SHP77 (cell line): ENCODE results near the gene WASL.

Source experiments
- DNase-seq, 2 experiments: peaks; one replicate each; lab custom pipeline; 2025; lab: John Stamatoyannopoulos, UW

WASL gene

DNA sequence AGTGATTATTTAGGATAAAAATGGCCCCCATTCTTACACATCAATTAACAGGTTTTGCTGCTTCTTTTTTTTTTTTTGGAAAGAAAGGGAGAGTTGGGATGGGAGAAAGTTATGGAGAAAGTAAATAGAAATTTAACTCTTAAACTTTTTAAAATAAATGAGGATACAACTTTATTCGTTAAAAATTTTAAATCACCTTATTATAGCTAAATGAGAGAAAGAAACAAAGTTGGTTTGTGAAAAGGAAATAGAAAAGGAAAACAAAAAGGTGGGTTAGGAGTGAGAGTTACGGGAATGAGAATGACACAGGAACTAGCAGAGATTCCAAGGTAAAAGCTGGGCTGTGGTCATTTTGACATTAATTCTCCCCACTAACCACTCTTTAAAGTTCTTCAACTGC, 58.3 kb downstream of the WASL start:
- DNase-seq, result no peak

DNA sequence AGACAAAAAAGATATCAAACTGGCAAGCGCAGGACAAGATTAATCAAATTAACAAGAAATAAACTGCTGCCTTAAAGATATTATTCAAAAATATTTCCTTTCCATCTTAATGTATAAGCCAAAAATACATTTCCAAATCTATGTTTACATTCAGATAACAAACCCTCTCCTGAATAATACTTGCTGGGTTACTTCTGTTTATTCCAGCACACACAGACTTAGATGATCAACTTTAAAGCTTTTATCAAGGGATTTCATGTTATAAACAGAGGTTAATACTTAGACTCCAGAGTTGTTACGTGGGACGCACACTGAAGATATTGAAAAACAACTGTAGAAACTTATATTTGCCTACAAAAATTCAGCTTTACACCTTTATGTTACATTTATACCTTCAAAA, 59.6 kb downstream of the WASL start:
- DNase-seq, result no peak

GRCh38 chr7:123687727-123688126, 61.1 kb downstream of the WASL start:
- no peak for DNase-seq

- DNase-seq, result no peak
Measured at GRCh38 chr7:123687161-123687560, 61.6 kb downstream of the WASL start.

DNA sequence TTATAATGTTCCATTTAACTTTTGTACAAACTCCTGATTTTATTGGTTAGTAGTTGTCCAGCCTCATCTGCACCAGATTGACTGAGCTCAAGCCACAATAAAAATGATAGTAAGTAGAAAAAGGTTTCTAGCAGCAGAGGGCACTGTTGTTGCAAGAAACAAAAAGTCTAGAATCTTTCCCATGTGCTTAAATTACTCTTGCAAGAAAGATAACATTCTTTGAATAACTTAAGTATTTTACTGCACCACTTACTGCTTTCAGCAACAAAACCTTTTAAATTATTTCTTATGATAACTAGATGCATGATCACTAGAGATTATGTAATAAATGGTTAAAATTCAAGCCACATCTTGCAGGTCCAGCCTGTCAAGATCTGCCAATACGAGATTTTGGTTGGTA, 66.1 kb downstream of the WASL start:
- peak in 1 of 2 experiments; percentile 28 for DNase-seq

- DNase-seq, result no peak
Measured at GRCh38 chr7:123681561-123681960, 67.2 kb downstream of the WASL start.

- no peak for DNase-seq
Measured at GRCh38 chr7:123680580-123680979, 68.2 kb downstream of the WASL start.

DNA sequence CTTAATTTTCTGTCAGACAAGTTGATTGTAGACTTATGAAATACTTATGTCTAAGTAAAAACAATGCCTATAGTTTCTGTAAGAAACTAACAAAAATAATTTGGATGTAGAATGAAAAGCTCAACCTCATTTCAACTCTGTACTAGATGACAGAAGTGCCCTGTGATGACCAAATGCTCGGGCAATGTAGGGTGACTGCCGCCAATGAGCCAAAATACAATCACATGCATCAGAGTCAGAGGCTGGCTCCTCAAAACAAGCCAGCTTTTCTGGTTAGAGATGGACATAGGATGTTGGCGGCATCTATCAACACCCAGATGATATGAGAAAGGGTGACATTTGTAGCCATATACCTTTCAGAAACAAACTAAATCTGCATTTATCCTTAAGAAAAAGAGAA, 69.2 kb downstream of the WASL start:
- no peak for DNase-seq

- DNase-seq, result no peak
Measured at GRCh38 chr7:123677061-123677715, 71.6 kb downstream of the WASL start.

DNA sequence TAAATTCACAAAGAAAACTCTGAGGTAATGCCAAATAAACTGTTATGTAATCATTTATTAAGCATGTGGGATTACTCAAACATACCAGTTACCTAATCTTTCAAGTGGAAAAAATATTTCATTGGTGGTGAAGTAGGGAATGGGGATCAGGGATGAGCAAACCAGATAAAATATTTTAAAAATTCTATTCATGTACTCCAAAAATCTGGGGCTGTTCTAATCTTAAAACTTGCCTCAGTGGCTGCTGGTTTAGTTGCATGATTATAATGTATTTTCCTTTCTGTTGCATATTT, 73.7 kb downstream of the WASL start:
- DNase-seq, result no peak

DNA sequence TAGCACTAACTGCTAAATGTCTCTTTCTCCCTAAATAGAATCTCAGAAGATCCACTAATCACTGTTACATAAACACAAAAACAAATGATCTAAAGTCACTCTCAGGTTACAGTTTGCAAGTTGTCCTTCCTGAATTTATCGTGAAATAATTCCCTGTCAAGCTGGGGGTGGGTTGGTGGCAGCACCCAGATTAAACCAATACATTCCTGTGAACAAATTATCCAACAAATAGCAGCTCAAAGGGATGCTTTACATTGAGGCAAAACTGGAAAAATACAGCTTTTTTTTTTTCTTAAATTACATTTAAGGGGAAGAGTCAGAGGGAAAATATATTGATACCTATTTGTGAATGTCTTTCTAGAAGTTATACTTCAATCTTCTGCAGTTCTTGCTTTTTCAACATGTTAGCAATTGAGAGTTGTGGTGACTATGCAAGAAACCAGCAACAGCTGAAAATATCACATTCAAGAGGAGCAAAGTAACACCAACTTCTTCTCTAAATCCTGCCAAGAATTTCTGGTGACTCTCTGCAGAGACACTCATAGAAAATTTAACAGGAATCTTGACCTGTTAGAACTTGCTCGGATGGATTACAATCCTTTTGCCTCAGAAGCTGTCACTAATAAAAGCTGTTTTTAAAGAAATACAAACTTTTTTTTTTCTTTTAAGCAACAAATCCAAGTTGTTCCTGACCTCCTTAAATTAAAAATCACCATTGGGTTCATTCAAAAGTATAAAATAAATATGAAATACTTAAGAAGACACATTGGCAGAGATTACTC, 74.2 kb downstream of the WASL start:
- no peak for DNase-seq

DNA sequence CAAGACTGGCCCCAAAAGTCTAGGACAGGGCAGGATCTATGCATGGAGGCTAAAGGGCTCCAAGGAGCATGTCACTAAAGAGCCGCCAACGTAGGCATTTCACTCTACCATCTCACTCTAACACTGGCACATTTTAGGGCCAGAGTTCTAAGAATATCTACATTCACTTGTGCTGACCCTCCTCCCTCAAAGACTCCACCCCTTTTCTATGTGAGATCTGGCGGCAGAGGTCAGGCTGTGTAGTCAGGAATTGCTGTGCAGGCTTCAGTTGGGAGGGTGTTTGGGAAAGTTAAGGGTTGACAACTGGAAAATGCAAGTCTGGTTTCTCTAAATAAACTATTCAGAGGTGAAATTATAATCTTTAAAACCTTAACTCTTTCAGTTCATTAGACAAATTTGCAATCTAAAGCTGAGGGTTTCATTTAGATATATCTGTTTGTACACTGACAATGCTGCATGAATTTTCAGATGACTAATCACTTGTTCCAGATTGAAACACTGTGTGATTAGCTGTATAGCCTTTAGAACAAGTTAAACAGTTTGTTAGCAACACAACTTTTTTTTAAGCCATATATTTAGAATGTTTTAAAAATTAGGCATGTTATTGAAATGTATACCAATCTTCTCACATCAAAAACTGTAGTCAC, 74.9 kb downstream of the WASL start:
- no peak for DNase-seq

- DNase-seq, result no peak
Measured at GRCh38 chr7:123673137-123673732, 75.6 kb downstream of the WASL start.

DNA sequence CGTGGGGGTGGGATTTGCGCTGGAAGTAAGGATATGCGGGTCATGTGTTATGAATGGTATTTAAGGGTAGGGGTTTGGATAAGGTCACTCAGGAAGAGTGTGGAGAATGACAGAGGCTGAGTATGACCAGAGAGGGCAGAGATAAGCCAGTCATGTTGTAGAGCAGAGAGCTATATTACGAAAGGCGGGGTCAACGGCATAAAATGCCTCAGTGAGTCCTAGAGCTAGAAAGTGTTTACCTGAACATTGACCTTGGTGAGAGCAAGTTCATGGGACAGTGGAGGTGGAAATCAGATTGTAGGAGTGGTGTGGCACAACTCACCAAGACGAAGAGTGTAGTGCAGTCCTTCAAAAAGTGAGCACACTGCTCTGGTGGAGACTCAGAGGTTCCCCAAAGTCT, 79.3 kb downstream of the WASL start:
- DNase-seq, result no peak

- no peak for DNase-seq
Measured at GRCh38 chr7:123666492-123666891, 82.3 kb downstream of the WASL start.

DNA sequence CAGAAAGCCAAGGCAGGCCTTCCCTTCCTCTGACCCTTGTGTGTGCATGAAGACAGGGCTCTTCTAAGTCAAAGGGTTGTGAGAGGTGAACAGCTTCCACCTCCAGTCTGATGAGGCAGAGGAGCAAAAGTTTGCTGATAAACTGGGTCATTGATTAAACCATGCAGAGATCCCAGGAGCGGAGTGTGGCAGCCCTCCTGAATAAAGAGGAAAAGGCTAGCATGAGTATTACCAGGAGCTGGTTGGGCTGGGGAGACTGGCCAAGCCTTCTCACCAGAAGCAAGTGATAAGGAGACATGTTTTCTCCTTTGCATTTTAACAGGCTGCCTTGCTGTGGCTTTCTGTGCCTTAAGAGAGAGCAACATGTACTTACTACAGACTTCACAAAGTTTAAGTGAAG, 82.9 kb downstream of the WASL start:
- DNase-seq, result no peak

- DNase-seq, result no peak
Measured at GRCh38 chr7:123665157-123665556, 83.6 kb downstream of the WASL start.

DNA sequence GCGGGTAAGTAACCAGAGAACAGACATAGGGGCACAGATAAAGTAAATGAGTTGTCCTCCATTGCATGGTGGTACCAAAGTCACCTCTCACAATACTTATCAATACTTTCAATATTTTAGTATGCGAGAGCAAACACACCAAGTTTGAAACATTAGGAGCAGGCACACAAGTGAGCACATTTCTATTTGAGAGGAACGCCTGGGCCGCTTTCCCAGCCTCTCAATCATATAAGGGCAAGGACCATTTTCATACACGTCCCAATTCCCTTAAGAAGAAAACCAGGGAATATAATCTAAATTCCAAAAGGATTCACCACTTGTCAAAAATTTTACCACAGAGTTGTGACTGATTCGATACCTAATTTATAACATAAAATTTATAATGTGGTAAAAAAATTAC, 85.6 kb downstream of the WASL start:
- DNase-seq, result no peak

GRCh38 chr7:123662755-123663154, 86.0 kb downstream of the WASL start:
- no peak for DNase-seq

- no peak for DNase-seq
Measured at GRCh38 chr7:123662293-123662692, 86.5 kb downstream of the WASL start.

DNA sequence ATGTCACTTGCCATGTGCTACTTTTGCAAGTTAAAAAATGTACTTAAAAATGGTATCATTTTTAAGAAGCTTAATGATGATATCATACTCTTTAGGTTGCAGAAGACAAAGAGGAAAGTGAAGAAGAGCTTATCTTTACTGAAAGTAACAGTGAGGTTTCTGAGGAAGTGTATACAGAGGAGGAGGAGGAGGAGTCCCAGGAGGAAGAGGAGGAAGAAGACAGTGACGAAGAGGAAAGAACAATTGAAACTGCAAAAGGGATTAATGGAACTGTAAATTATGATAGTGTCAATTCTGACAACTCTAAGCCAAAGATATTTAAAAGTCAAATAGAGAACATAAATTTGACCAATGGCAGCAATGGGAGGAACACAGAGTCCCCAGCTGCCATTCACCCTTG, 87.0 kb downstream of the WASL start:
- no peak for DNase-seq

- DNase-seq, result no peak
Measured at GRCh38 chr7:123660514-123661354, 88.1 kb downstream of the WASL start.
